SKM-1 (cell line): ENCODE results near the gene ANKRD30A.
"Not testable (repeated sequence)": the region's sequence is repeated elsewhere in the genome, so short reads cannot be mapped to it uniquely, and the experiment has no call there.

Experiments
- DNase-seq: peaks from one replicate; lab custom pipeline; 2025; ENCODE audit not compliant: unreplicated experiment; lab: John Stamatoyannopoulos, UW

ANKRD30A gene

DNA sequence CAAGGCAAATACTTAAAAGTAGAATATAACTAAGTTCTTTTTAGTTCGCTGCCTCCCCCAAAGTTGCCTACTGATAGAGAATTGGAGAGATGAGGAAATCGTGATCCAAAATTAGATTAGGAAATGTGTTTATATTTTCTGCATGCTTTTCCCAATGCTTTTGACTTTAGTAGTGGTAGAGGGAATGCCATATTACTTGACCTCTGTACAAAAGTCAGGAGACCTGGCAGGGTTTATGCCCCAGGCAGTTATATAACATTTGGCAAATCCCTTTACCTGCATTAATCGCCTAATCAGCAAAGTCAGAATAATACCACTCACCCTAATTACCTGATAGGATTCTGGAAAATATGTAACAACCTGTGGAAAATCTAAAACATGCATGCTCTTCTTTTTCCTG, 142.9 kb downstream of the ANKRD30A start:
- no peak for DNase-seq

DNA sequence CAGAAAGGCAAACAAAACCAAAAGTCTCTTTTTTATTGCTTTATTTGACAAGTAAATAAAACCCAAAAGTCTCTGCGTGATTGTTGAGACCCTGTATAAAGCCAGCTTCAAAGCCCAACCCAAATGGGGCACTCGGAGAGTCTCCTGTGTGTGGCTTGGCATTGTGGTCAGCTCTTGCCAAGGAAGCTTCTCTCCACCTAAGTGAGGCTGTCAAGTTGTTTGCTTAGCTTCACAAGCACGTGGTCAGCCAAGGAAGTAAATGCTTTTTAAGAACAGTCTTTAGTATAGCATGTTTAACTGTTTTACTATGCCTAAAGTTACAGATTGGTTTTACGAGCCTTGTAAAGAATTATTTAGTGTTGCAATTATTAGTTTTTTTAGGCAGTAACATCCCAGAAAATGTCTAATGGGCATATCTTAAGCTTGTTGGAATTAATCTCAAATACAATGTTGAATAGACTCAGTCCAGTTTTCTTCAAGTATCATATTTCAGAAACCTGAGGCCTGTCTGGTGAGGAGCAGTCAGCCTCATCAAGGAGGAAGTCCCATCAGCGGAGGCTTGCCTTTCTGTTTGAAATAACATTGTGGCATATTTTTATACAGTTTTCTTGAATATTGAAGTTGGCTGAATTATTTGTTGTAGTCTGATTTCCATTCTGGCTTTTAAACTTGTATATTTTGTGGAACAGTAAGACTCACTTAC, 144.3 kb downstream of the ANKRD30A start:
- DNase-seq, result no peak

DNA sequence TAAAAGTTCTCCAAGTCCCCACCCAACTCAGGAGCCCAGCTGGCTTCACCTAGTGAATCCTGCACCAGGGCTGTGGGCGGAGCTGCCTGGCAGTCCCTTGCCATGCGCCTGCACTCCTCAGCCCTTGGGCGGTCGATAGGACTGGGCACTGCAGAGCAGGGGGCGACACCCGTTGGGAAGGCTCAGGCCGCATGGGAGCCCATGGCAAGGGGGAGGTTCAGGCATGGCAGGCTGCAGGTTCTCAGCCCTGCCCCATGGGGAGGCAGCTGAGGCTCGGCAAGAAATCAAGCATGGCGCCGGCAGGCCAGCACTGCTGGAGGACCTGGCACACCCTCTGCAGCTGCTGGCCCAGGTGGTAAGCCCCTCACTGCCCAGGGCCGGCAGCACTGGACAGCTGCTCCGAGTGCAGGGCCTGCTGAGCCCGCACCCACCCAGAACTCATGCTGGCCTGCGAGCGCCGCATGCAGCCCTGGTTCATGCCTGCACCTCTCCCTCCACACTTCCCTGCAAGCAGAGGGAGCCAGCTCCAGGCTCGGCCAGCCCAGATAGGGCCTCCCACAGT, 149.9 kb downstream of the ANKRD30A start:
- DNase-seq, result no peak

DNA sequence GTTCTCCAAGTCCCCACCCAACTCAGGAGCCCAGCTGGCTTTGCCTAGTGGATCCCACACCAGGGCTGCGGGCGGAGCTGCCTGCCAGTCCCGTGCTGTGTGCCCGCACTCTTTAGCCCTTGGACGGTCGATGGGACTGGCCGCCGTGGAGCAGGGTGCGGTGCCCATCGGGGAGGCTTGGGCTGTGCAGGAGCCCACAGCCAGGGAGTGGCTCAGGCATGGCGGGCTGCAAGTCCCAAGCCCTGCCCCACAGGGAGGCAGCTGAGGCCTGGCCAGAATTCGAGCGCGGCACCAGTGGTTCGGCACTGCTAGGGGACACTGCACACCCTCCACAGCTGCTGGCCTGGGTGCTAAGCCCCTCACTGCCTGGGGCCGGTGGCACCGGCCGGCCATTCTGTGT, 159.7 kb downstream of the ANKRD30A start:
- DNase-seq, result no peak

DNA sequence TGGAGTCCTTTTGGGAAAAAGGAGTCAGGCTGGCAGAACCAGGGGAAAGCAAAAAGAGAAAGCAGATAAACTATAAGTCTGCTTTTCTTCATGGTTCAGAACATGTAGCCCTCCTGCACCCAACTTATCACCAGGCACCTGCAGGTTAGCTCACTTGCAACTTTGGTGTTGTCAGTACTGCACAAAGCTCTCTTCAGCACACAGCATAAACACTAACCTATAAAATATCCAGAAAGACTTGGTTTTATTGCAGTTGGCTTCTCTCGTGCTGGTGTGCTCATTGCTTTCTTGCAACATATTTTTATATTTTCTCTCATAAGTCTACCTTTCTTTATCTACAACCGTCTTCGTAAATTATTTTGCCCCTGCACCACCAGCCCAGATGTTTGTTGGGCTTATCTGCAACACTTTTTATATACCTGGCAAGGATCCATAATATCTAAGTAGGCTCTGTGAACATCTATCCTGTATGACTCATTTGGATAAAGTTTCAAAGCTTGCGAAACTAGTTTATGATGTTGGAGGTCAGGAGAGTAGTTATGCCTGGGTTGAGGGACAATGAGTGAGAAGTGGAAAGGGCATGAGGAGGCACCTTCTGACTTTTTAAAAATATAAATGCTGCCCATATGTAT, 164.6 kb downstream of the ANKRD30A start:
- DNase-seq, result no peak

DNA sequence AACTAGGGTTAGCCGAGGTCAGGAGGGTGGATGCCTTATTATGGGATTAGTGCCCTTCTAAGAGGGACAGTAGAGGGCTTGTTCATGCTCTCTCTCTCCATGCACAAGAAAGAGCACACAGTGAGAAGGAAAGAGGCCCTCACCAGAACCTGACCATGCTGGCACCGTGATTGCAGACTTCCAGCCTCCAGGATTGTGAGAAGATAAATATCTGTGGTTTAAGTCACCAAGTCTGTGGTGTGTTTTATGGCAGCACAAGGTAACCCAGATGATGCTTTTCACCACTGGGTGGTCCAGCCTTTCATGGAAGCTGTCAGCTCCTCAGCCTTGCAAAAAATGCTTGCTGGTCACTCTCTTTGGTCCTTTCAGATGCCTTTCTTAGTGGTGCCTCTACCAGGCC, 175.9 kb downstream of the ANKRD30A start:
- DNase-seq, result no peak

DNA sequence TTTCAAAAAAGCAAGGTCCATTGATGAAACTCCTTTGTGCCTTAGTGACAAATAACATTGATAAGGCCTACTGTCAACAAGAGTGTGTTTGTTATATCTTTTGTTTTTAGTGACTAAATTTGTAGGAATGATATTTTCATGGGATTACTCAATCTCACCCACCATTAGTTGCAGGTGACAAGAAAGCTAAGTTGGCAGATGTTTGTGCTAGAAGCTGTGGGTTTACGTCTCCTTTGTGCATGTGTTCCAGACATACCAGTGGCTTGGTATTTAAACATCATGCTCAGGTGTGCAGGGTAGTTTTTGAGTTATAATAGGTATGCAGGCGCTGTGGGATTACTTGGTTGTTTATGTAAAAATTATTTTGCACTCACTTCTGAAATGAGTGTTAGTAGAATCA, 178.6 kb downstream of the ANKRD30A start:
- DNase-seq, result no peak

DNA sequence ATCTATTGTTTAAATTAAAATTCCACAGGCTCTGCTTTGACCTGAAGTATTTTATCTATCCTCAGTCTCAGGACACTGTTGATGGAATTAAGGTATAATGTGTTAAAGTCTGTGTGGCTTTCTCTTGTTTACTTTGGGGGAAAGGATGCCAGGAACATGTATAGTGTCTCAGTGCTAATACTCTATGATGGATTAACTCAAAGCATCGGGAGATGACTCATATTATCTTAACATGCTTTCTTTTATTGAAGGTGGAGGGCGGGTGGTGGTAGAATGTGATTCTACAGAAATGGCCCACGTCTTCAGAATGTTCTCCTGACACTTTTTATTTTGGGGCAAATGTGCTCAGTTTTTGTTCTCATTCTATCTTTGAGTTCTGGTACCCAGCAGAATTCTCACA, 189.0 kb downstream of the ANKRD30A start:
- DNase-seq, result no peak

DNA sequence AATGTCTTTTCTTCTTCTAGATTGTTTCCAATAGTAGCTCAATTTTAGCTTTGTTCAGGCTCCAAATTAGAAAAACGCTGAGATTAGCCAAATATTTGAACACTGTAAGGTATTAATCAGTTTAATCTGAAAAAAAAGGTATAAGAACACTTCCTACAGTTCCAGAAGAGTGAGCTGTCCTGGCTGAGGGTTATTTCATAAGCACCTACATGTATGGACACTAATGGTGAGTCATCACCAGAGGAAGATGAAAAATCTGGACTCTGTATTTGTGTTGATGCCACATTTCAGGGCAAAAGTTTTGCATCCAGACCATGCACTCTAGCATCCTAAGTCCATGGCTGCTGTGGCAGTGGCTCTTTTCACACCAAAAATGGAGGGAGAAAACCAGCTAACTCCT, 189.5 kb downstream of the ANKRD30A start:
- DNase-seq, result no peak

DNA sequence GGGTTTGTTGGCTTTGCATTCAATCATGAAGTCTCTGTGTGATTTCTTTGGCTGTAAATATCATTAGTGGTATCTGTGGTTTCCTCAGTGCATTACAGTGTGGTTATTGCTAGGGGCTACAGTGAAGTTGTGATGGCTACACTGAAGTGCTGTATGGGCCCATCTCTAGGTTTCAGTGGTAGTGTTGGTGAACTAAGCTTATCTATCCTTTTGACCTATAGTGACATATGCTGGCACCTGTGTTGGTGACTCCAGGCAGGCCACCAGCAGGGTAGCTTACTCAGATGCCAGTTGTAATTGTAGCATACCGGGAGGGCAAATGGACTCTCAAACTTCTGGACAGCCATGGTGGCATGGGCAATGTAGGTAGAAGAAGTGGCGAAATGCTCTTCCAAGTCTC, 219.0 kb downstream of the ANKRD30A start:
- DNase-seq, result no peak

DNA sequence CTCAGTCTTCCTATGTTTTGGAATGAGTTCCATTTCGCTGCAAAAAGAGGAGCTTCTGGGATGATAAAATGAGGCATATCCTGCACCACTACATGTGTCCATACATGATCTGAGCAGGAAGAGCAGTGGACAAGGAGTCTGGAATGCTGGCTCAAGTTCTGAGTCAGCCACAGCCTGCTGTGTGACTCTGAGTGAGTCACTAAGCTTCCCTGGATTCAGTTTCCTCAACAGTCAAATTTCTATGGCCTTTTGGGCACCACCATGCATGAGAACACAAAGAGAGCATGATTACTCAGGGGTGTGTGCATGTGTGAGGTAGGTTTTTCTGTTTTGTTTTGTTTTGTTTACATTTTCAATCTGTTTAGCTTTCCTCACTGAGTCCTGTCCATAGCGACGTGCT, 254.6 kb downstream of the ANKRD30A start:
- no peak for DNase-seq

DNA sequence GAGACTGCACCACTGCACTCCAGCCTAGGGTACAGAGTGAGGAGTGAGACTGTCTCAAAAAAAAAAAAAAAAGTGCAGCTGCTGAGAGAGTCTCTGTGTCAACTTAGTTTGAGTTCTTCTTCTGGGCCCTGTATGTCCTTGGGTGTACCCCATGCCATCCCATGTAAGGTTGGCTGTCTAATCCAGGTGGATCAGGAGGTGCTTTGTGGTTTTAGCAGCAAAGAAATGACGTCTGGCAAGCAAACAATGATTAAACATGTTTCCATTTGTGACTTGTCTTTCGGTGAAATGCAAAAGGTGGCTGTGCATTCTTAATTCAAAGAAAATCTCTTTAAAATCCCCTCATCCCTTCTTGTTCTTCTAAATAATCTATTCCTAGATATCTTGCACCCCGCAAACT, 255.9 kb downstream of the ANKRD30A start:
- DNase-seq, result no peak

DNA sequence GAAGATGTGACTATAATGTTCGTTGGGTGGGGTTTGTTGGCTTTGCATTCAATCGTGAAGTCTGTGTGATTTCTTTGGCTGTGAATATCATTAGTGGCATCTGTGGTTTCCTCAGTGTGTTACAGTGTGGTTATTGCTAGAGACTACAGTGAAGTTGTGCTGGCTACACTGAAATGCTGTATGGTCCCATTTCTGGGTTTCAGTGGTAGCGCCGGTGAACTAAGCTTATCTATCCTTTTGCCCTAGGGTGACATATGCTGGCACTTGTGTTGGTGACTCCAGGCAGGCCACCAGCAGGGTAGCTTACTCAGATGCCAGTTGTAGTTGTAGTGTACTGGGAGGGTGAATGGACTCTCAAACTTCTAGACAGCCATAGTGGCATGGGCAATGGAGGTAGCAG, 259.5 kb downstream of the ANKRD30A start:
- DNase-seq, result no peak

DNA sequence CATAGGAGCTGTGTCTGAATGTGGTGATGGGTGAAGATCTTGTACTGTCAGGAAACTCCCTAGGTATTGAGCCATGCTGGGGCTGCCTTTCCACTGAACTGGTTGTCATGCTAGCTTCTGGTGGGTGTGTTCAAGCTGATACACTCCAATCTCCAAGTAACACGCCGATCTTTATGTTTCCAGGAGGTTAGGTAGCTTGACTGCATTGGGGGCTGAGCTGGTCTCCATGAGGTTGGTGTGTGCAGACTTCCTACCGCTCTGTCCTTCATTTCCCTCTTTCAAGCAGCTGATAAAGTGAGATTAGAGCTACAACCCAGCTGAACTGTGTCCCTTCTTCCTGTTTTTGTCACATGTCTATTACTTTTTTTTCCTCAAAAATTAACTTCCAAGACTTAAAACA, 265.5 kb downstream of the ANKRD30A start:
- no peak for DNase-seq

DNA sequence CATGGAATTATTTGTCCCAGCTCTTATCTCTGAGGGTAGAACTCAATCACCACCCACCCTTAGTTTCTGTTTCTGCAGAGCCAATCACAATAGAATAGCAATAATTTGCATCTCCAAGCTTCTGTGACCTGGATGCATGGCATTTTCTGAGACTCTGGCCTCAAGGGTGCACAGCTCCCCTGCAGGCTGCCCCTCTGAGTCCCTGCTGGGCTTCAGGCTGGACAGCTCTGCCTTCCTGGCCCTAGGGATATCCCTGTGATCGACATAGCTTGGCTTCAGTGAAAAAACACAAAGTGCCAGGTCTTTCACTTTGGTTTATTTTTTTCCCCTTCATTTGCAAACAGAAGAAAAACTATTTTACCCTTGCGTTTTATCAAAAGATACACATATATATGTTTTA, 275.4 kb downstream of the ANKRD30A start:
- not testable (repeated sequence) for DNase-seq

DNA sequence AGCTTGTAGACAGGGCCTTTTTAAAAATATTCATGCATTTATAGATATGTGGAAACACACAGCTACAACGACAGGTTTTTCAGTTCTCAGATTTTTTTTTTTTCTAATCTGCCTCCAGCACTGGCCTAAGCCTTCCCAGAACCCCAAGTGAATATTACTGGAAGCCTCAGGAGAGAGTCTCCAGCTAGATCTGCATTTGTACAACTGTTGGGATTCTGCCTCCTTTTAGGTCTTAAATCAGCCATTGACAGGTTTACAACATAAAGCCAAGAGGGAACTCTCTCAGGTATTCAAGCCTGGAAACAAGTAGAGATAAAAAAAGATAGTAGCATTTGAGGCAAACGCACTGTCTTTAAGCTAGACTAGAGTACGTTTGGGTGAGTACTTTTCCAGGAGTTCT, 275.8 kb downstream of the ANKRD30A start:
- no peak for DNase-seq

DNA sequence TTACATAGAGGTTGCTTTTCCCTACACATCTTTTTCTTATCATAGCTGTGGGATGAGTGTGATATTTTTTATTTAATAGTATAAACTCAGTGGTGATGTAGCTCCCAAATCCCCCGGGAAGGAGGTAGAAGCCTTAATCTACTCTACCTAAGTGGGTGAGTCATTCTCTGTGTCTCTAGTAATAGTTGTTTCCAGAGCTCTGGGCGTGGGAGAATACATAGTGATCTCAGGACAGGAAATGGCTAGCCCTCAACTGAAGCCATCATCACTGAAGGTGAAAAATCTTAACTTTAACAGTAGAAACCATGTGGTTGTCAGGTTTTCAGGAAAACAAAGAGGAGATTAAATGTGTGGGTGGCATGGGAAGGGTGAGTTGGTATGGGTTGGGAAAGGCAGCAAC, 278.4 kb downstream of the ANKRD30A start:
- DNase-seq, result no peak
